Stomach (tissue), 9 donors: ENCODE data around the gene MX2. TPM values are rescaled to one million over a fixed set of nuclear protein-coding genes. Genes with fewer than 3 reads are reported as not detected.

Experiments
- DNase-seq, 2 donors: peaks; one replicate each; pipeline versions ENCODE4 v3.0.0 to v3.0.0-alpha.2; 2013 to 2019
- H3K27ac ChIP-seq, 5 donors: fragments of 200-600 bp in 4 of 5; sonication (generic) in 4 of 5; one replicate each; pipeline ENCODE4 v1.5.1; 2013 to 2019; ENCODE audit warnings: mild to moderate bottlenecking in 1 of 5, moderate library complexity in 1 of 5
- H3K27me3 ChIP-seq, 3 donors: fragments of 200-600 bp; sonication (generic); one replicate each; pipeline ENCODE4 v1.5.1; 2017 to 2019; ENCODE audit warnings: mixed run types in 1 of 3
- H3K36me3 ChIP-seq, 4 donors: fragments of 200-600 bp; sonication (generic); 1 replicate in 3 of 4; 2 replicates in 1 of 4; pipeline ENCODE4 v1.5.1; 2016 to 2019
- H3K4me1 ChIP-seq, 4 donors: fragments of 200-600 bp; sonication (generic); one replicate each; pipeline ENCODE4 v1.5.1; 2016 to 2019
- H3K4me3 ChIP-seq, 4 donors: fragments of 200-600 bp; sonication (generic) in 3 of 4; one replicate each; pipeline ENCODE4 v1.5.1; 2016 to 2019; ENCODE audit warnings: mild to moderate bottlenecking in 1 of 4
- H3K9me3 ChIP-seq, 4 donors: fragments of 200-600 bp; sonication (generic); one replicate each; pipeline ENCODE4 v1.5.1; 2016 to 2019
- EP300 ChIP-seq: sonication (generic); formaldehyde crosslinking; IDR thresholded peaks from one replicate; pipeline ENCODE4 v1.6.1; 2017; ENCODE audit warnings: antibody characterized with exemption
- POLR2A ChIP-seq, 4 donors: fragments of 450-650 bp; IDR thresholded peaks; one replicate each; pipeline ENCODE4 v1.6.1; 2016; ENCODE audit warnings: antibody characterized with exemption in 4 of 4, control low read depth in 2 of 4, mild to moderate bottlenecking in 1 of 4, moderate library complexity in 1 of 4
- POLR2AphosphoS5 ChIP-seq, 3 donors: sonication (generic); formaldehyde crosslinking; IDR thresholded peaks; one replicate each; pipeline ENCODE4 v1.6.1; 2016; ENCODE audit warnings: antibody characterized with exemption in 3 of 3
- WGBS, 5 donors: extraction: QIAGEN DNeasy Blood & Tissue Kit in 3 of 5; methylation state at CpG; one replicate each; pipeline versions ENCODE4 v1.1.5 to v1.1.7; 2013 to 2018; 5-methylcytosine and 5-hydroxymethylcytosine counted together
- intact Hi-C: fragments of 100-400 bp; cut with DNase I; formaldehyde crosslinking; loops from one replicate; pipeline ENCODE4 v1.15.1; 2023; ENCODE audit warnings: low total_unique reads
- polyA plus RNA-seq, 3 donors: library from polyadenylated mRNA; stranded (reverse); fragments of 200-250 nt; gene quantifications; one replicate each; pipeline ENCODE4 v1.2.3, GENCODE V29; 2013
- total RNA-seq, 5 donors: library from RNA; depleted of rRNA; stranded (reverse); fragments of >200 nt; gene quantifications; one replicate each; pipeline versions ENCODE4 v1.1.0 to v1.2.3, GENCODE V29; 2014 to 2016
- TF ChIP-seq, protein P1 (sequence below), 7 experiments: fragments of 450-650 bp in 4 of 7; fragments of 200-600 bp in 3 of 7; sonication (generic) in 3 of 7; IDR thresholded peaks; one replicate each; pipeline ENCODE4 v1.5.1; 2016 to 2019; ENCODE audit warnings: antibody characterized with exemption in 7 of 7, control low read depth in 2 of 7, mild to moderate bottlenecking in 1 of 7
- donor health status: healthy with polysubstance abuse.
- donor health status: Bipolar disorder and iron deficiency.
- donor health status: healthy.

The MX2 gene
- total and polyA plus RNA-seq, 8 donors, result 5.0 to 85.8 (median 18.0) TPM

DNA sequence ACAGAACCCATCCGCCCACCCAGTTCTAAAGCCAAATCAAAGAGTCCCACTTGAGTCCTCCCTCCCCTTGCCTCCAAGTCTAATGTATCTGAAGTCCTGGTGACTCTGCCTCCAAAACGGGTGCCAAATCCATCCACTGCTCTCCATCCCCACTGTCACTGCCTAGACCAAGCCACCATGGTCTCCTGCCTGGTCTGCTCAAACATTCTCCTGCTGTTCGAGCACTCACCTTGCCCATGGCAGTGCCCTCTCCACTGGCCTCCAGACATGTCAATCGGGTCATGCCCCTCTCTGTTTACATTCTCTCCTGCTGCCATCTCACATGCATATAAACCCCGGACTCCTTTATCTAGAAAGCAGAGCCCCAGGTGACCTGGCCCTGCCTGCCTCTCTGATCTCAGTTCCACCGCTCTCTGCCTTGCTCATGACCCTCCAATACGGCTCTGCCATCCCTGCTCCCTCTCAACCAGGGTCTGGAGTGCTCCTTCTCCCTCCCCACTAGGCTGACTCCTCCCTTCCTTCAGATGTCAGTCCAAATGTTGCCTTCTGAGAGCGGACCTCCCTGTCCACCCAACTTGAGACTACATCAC, 32.1 kb downstream of the MX2 start:
- TF ChIP-seq, protein P1, sequence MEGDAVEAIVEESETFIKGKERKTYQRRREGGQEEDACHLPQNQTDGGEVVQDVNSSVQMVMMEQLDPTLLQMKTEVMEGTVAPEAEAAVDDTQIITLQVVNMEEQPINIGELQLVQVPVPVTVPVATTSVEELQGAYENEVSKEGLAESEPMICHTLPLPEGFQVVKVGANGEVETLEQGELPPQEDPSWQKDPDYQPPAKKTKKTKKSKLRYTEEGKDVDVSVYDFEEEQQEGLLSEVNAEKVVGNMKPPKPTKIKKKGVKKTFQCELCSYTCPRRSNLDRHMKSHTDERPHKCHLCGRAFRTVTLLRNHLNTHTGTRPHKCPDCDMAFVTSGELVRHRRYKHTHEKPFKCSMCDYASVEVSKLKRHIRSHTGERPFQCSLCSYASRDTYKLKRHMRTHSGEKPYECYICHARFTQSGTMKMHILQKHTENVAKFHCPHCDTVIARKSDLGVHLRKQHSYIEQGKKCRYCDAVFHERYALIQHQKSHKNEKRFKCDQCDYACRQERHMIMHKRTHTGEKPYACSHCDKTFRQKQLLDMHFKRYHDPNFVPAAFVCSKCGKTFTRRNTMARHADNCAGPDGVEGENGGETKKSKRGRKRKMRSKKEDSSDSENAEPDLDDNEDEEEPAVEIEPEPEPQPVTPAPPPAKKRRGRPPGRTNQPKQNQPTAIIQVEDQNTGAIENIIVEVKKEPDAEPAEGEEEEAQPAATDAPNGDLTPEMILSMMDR (IDR thresholded peaks at IDR 0.05), result no peak
- TF ChIP-seq POLR2A (IDR thresholded peaks at IDR 0.05), result no peak
- no peak for TF ChIP-seq EP300
- no peak for TF ChIP-seq POLR2AphosphoS5 (IDR thresholded peaks at IDR 0.05)
- peaks cover 0 to 23% (median 11%) of the 10 kb centered on the region in 4 donors for H3K4me1 ChIP-seq
- no peak overlapping the region for H3K27ac ChIP-seq
- intact Hi-C loops, result no loop called here
- H3K4me3 ChIP-seq, result no peak overlapping the region
- H3K36me3 ChIP-seq, result peaks cover 0 to 61% (median 35%) of the 10 kb centered on the region in 4 donors
- no peaks in the 10 kb centered on the region for H3K9me3 ChIP-seq
- no peaks in the 10 kb centered on the region for H3K27me3 ChIP-seq
- WGBS, 5 donors, result 80 to 87% (median 84%) methylated on average over 8 of the region's 8 CpGs
- DNase-seq, result no peak

DNA sequence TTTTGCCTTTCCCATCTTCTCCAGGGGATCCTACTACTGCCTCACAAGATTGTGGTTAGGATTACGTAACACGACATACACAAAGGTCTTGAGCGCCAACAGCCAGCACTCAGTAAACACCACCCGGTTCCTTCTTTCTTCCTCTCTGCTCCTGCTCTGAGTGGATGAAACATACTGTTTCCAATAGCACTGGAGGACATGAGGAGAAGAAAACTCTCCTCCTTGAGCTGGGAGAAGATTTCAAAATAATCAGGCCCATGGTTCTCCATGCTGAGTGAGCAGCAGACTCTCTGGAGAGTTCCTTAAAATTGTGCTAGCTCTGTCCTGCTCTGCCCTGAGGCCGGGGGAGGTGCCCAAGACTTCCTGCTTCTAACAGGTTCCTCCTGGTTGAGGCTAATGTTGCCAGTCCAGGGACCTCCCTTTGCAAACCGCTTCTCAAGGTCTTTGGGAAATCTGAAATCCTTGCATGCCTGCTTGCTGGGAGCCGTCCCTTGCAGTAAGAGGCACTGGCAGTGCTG, 34.8 kb downstream of the MX2 start:
- Histone ChIP-seq H3K27ac (peak overlapping the region; percentile 29 to 77 (median 58)), H3K36me3 (peaks cover 0 to 62% (median 40%) of the 10 kb centered on the region in 4 donors), H3K4me1 (peaks cover 0 to 23% (median 11%) of the 10 kb centered on the region in 4 donors), H3K9me3 (no peaks in the 10 kb centered on the region), H3K27me3 (no peaks in the 10 kb centered on the region), H3K4me3 (no peak overlapping the region)
- TF ChIP-seq POLR2AphosphoS5 (IDR thresholded peaks at IDR 0.05), result no peak
- no peak for TF ChIP-seq EP300
- TF ChIP-seq, protein P1 (IDR thresholded peaks at IDR 0.05), result no peak
- TF ChIP-seq POLR2A (IDR thresholded peaks at IDR 0.05), result no peak
- peak; percentile 58 to 71 for DNase-seq
- intact Hi-C loops, result no loop called here
- WGBS, 5 donors, result 23 to 32% (median 30%) methylated on average over 6 to 7 of the region's 7 CpGs

DNA sequence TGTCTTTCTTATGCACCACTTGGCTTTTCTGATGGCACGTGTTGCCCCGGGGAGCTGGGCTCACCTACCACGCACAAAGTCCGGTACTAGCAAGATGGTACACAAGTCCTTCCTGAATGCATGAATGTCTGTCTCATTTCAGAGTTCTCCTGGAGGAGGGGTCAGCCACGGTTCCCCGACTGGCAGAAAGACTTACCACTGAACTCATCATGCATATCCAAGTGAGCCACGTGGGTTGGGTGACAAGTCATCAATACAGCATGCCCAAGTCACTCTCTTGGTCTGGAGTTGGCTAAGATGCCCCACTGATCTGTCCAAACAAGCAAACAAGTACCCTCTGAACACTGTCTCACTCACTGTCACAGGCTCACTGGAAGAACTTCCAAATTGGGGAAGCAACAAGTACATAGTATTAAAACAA, 35.7 kb downstream of the MX2 start:
- H3K36me3 ChIP-seq, result peaks cover 0 to 66% (median 46%) of the 10 kb centered on the region in 4 donors
- intact Hi-C loops, result no loop called here
- WGBS, 5 donors, result 84 to 92% (median 91%) methylated on average over 7 of the region's 7 CpGs

DNA sequence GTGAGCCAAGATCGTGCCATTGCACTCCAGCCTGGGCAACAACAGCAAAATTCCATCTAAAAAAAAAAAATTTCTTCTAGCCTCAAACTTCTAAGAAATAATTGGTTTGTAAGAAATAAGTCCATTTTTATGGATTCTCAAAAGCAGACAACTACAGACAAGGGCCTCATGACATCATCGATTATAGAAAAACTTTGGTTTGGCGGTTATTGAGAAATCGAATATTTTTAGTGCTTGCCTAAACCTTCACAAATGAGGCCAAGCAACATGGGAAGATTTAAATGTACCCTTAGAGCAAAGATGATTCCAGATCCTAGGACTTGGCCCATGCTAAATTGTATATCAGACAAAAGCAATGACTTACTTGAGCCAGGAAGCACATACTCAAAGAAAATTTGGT, 36.4 kb downstream of the MX2 start:
- no peaks in the 10 kb centered on the region for H3K9me3 ChIP-seq
- no peak overlapping the region for H3K27ac ChIP-seq
- 90 to 98% (median 96%) methylated on average over 4 of the region's 4 CpGs for WGBS, 5 donors

More for the DNA sequence above, 35.7 kb downstream of the MX2 start:
- H3K27ac ChIP-seq, result peak overlapping the region in 4 of 5 donors; percentile 41 to 77 (median 66)
- TF ChIP-seq EP300, result no peak
- no peak for TF ChIP-seq POLR2AphosphoS5 (IDR thresholded peaks at IDR 0.05)
- TF ChIP-seq, protein P1 (IDR thresholded peaks at IDR 0.05), result no peak
- TF ChIP-seq POLR2A (IDR thresholded peaks at IDR 0.05), result no peak
- H3K4me1 ChIP-seq, result peaks cover 0 to 23% (median 11%) of the 10 kb centered on the region in 4 donors
- H3K27me3 ChIP-seq, result no peaks in the 10 kb centered on the region
- no peaks in the 10 kb centered on the region for H3K9me3 ChIP-seq
- H3K4me3 ChIP-seq, result no peak overlapping the region
- no peak for DNase-seq

More for the DNA sequence above, 36.4 kb downstream of the MX2 start:
- DNase-seq, result no peak
- intact Hi-C loops, result no loop called here
- Histone ChIP-seq H3K4me1 (peaks cover 0 to 23% (median 11%) of the 10 kb centered on the region in 4 donors), H3K4me3 (no peak overlapping the region), H3K27me3 (no peaks in the 10 kb centered on the region), H3K36me3 (peaks cover 0 to 73% (median 52%) of the 10 kb centered on the region in 4 donors)
- TF ChIP-seq, protein P1 (IDR thresholded peaks at IDR 0.05), result no peak
- no peak for TF ChIP-seq EP300
- TF ChIP-seq POLR2AphosphoS5 (IDR thresholded peaks at IDR 0.05), result no peak
- no peak for TF ChIP-seq POLR2A (IDR thresholded peaks at IDR 0.05)
